Activated naive CD4-positive, alpha-beta T cell treated with Interleukin-2 at 50 U/mL for 16 hours (primary cell): ENCODE measurements around the gene DPY19L2.
"Not testable (repeated sequence)": the region's sequence is repeated elsewhere in the genome, so short reads cannot be mapped to it uniquely, and the experiment has no call there.

ENCODE experiments used
- DNase-seq: peaks from one replicate; pipeline ENCODE4 v3.0.0-alpha.2; 2020

Gene DPY19L2

GRCh38 chr12:63668028-63668799 lies at the start of gene DPY19L2:
DPY19L2 (minus strand) TSS chr12:63668493; CDS start chr12:63668393, 100 bp downstream.
- DNase-seq = peak; percentile 37

DNA sequence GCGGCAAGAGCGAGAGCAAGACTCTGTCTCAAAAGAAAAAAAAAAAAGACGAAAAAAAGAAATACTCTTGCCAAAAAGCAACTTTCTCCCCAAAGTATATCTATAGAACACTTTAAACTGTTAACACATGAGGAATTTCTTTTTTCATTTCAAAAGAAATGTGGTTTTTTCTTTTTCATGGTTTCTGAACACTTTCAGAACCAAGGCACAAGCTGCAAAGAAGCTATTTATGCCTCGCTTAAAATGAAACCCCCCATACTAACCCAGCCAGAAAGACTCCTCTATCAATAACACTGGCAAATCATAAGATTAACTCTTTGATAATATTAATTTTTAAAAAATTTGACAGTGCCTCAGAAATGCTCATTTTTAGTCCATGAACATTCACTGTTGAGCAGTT lies 48.6 kb upstream of the DPY19L2 start:
- not testable (repeated sequence) for DNase-seq

DNA sequence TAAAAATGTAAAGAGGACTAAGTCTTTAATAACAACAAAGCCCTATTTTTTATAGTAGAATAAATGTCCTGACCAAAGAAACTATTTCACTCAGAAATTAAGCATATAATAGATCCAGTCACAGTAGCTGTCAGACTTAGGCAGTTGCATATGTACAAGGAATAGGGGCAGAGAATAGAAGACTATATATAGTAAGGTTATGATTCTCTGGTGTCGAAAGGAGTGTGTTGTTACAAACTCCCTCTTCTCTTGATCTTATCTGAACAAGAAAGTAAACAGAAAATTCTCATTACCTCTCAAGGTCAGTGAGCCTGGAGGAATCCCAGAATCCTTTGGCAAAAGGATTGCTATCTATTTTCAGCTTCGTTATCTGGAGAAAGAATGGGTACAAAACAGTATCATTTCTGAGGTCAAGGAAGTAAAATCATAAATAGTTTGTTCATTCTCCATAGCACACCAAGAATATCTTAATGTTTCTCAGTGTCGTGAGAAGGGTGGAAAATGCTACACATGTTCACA lies 46.9 kb upstream of the DPY19L2 start:
- not testable (repeated sequence) for DNase-seq

- DNase-seq = not testable (repeated sequence)
These were observed 46.1 kb upstream of the DPY19L2 start for GRCh38 chr12:63714409-63714808.

DNA sequence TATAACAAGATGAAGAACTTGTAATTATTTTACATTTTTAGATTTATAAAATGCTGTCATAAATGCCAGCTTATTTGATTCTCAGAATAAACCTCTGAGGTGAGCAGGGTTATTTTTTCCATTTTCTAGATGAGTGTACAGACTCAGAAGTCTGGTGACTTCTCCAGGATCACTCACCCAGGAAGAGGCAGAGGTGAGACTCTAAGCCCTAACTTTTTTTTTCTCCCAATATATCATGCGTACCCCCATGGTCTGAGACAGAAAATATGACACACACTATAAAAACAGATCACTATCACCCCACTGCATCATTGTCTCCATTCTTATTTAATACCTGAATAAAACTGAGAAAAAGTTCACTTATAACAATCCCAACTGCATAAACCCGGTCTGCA lies 45.4 kb upstream of the DPY19L2 start:
- not testable (repeated sequence) for DNase-seq

DNA sequence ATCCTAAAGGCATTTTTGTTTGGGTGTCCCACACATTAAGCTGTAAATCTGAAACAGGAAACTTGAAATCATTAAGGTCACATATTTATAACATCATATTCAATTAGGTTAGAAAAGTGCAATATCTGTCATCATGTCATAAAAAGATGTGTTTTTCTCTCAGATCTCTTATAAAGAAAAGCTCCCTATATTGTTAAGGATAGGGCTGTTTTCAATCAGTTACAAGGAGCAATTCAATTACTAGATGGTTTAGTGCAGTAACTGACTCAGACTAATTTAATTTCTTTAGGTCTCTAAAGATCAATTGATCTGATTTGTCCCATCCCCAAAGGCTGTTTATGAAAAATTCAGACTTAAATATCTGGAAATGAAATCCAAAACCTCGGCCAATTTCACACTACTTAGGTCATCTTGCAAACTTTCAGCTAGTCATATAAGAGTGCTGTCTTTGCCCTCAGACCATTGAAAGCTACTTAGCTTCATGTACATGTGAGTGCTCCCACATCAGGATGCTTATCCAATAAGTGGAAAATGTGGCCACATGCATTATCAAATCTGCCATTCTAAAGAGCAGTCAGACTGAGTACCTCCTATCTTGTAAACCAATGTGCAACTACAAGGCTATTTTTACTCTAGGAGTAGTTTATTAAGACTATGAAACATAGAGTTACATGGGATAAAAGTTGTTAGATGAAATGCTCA lies 44.8 kb upstream of the DPY19L2 start:
- DNase-seq = not testable (repeated sequence)

- not testable (repeated sequence) for DNase-seq
These were observed 44.2 kb upstream of the DPY19L2 start for GRCh38 chr12:63712376-63712974.

DNA sequence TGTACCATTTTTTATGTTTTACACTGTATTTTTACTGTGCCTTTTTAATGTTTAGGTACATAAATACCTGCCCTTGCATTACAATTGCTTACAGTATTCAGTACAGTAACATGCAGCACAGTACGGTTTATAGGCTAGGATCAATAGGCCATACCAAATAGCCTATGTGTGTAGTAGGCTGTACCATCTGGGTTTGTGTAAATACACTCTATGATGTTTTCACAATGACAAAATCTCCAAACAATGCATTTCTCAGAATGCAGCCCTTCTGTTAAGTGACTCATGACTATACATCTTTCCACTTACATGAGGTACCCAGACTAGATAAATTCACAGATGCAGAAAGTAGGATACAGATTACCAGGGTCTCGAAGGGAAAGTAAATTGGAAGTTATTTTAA lies 43.0 kb upstream of the DPY19L2 start:
- not testable (repeated sequence) for DNase-seq

DNA sequence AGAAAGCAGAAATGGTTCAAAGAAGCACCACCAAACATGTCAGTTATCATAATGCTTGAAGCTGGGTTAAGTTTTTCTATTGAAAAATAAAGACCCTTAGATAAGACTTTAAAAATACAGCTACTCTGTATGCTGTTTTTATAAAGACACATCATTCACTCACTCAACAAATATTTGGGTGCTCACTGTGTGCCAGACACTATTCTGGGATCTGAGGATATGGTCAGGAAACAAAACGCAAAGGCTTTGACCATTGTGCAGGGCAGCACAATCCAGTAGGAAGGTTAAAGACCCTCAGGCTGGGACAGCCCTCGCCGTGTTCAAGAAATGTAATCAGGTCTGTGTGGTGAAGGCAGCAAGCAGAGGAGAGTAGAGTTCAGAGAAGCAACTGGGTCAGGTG lies 38.0 kb upstream of the DPY19L2 start:
- DNase-seq = no peak

DNA sequence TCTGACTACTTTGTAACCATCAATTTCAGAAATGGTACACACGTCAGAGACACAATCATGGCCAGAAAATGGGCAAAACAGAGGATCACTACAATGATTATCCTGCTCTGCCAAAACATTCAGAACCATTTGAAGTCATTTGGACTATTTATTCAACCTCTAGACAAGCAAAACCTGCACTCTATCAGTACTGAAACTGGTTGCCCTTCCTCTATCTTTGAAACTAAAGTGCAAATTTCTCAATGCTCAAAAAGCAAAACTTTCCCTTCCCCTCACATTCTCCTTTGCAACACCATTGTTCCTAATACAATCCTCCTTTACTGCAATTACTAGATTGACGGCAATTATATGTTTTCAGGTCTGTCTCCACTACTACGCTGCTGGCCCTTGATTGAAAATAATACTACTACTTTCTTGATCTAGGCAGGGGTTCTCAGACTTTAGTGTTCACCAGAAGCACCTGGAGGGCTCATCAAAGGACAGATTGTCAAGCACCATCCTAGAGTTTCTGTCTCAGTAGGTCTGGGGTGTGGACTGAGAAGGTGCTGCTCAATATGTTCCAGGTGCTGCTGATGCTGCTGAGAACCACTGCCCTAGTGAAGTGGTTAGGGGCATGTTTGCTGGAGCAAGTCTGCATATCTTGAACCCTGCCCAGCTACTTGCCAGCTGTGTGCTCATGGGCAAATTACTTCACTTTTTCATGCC lies 31.5 kb upstream of the DPY19L2 start:
- not testable (repeated sequence) for DNase-seq

DNA sequence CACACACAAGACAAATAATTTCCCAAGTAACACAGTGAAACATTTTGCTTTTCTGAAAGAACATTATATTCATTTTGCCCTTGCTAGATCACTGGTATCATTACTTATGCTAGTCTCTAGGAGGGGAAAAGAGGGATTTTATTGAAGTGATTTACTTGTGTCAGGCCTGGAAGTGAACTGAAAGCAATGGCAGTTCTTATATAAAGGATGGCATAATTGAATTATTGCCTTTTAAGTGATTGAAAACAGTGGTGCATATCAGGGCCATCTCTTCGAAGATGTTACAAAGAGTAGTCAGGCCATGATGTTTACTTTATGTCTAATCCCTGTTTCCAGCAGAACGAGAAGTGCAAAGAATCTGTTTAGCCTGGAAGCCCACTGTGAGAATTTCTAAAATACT lies 30.7 kb upstream of the DPY19L2 start:
- not testable (repeated sequence) for DNase-seq

GRCh38 chr12:63690837-63691236 lies 22.5 kb upstream of the DPY19L2 start:
- DNase-seq = not testable (repeated sequence)

DNA sequence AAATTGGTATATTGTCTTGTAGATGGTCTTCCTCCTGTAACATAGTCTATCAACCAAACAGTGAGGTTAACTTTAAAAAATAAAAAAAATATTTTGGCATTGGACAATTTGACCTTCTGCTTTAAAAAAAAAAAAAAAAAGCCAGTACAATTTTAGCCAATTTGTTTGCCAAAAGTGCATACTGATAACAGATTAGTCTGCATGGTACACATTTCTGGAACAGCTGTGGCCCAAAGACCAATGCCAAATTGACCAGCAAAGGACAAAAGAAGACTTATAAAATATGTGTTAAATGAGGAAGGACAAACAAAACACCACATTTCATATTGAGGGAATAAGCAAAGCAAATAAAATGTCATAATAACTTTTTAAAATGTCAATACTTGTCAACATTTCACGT lies 20.8 kb upstream of the DPY19L2 start:
- DNase-seq = not testable (repeated sequence)

DNA sequence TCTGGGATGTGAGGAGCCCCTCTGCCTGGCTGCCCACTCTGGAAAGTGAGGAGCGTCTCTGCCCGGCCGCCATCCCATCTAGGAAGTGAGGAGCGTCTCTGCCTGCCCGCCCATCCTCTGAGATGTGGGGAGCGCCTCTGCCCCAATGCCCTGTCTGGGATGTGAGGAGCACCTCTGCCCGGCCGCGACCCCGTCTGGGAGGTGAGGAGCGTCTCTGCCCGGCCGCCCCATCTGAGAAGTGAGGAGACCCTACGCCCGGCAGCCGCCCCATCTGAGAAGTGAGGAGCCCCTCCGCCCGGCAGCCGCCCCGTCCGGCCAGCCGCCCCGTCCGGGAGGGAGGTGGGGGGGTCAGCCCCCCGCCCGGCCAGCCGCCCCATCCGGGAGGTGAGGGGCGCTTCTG lies 18.3 kb upstream of the DPY19L2 start:
- not testable (repeated sequence) for DNase-seq

- not testable (repeated sequence) for DNase-seq
These were observed 17.5 kb upstream of the DPY19L2 start for GRCh38 chr12:63685789-63686188.

- DNase-seq = not testable (repeated sequence)
These were observed 14.3 kb upstream of the DPY19L2 start for GRCh38 chr12:63682617-63683016.

GRCh38 chr12:63680758-63681157 lies 12.5 kb upstream of the DPY19L2 start:
- DNase-seq = not testable (repeated sequence)

DNA sequence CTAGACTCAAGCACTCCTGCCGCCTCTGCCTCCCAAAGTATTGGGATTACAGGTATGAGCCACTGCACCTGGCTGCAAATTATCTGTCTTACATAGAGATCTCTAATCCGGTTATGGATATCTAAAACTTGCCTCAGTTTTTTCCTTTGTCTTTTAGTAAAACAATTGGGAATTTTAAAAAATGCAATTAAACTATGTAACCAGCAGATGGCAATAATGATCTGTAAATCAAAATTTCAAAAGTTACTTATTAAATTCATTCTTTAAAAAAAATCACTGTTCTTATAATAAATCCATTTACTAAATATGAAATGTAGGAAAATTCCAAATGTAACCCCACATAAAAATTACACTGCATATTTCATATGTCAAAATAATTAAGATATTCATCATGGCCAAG lies 4.3 kb upstream of the DPY19L2 start:
- DNase-seq = not testable (repeated sequence)

GRCh38 chr12:63669936-63670335 lies 1.6 kb upstream of the DPY19L2 start:
- not testable (repeated sequence) for DNase-seq

GRCh38 chr12:63669427-63669826 lies 1.1 kb upstream of the DPY19L2 start:
- DNase-seq = not testable (repeated sequence)

- DNase-seq = peak; percentile 2
These were observed 590 bp upstream of the DPY19L2 start for GRCh38 chr12:63668800-63669365.

GRCh38 chr12:63663005-63663404 lies 5.3 kb downstream of the DPY19L2 start:
- DNase-seq = not testable (repeated sequence)
